Mesendoderm (in vitro differentiated cells): Measurements from ENCODE around the gene USP12.

Source experiments
- DNase-seq: peaks from one replicate; pipeline ENCODE4 v3.0.0; 2013
- H2AK5ac ChIP-seq: 2 replicates; pipeline ENCODE4 v1.6.1; 2013; ENCODE audit warnings: low read length, inconsistent platforms
- H2BK120ac ChIP-seq: 2 replicates; pipeline ENCODE4 v1.6.1; 2013; ENCODE audit warnings: low read depth, mild to moderate bottlenecking, low read length, moderate library complexity, mixed read lengths
- H2BK15ac ChIP-seq: replicated peaks from 2 replicates; pipeline ENCODE4 v1.6.1; 2013; ENCODE audit warnings: low read depth, mild to moderate bottlenecking, moderate library complexity
- H2BK5ac ChIP-seq: 2 replicates; pipeline ENCODE4 v1.6.1; 2013; ENCODE audit warnings: low read length, inconsistent platforms
- H3K18ac ChIP-seq: 2 replicates; pipeline ENCODE4 v1.6.1; 2013; ENCODE audit warnings: mild to moderate bottlenecking, low read length, mixed read lengths
- H3K23ac ChIP-seq: one replicate; pipeline ENCODE4 v1.6.1; 2013; ENCODE audit warnings: low read length
- H3K27ac ChIP-seq: 2 replicates; pipeline ENCODE4 v1.5.1; 2013; ENCODE audit warnings: low read depth, mild to moderate bottlenecking, inconsistent platforms, low read length, moderate library complexity
- H3K27me3 ChIP-seq: 2 replicates; pipeline ENCODE4 v1.6.1; 2013; ENCODE audit warnings: low read length, control low read depth, mild to moderate bottlenecking, inconsistent platforms; ENCODE audit not compliant: insufficient read depth, poor library complexity
- H3K36me3 ChIP-seq: 2 replicates; pipeline ENCODE4 v1.6.1; 2013; ENCODE audit warnings: low read length, inconsistent platforms; ENCODE audit not compliant: control insufficient read depth, insufficient read depth
- H3K4ac ChIP-seq: one replicate; pipeline ENCODE4 v1.6.1; 2013; ENCODE audit warnings: low read depth, mild to moderate bottlenecking, low read length, moderate library complexity
- H3K4me1 ChIP-seq: 2 replicates; pipeline ENCODE4 v1.6.1; 2013; ENCODE audit warnings: low read depth, low read length, inconsistent platforms; ENCODE audit not compliant: control insufficient read depth
- H3K4me2 ChIP-seq: 2 replicates; pipeline ENCODE4 v1.6.1; 2013; ENCODE audit warnings: low read length
- H3K4me3 ChIP-seq: 2 replicates; pipeline ENCODE4 v1.5.1; 2013; ENCODE audit warnings: mild to moderate bottlenecking, low read length
- H3K56ac ChIP-seq: one replicate; pipeline ENCODE4 v1.6.1; 2013; ENCODE audit warnings: low read length
- H3K79me1 ChIP-seq: 2 replicates; pipeline ENCODE4 v1.6.1; 2013; ENCODE audit warnings: low read length, inconsistent platforms
- H3K79me2 ChIP-seq: 2 replicates; pipeline ENCODE4 v1.6.1; 2013; ENCODE audit warnings: mild to moderate bottlenecking, low read length; ENCODE audit not compliant: control insufficient read depth, insufficient read depth
- H3K9ac ChIP-seq: 2 replicates; pipeline ENCODE4 v1.6.1; 2013; ENCODE audit warnings: low read length, inconsistent platforms
- H4K5ac ChIP-seq: one replicate; pipeline ENCODE4 v1.6.1; 2013; ENCODE audit warnings: low read length
- H4K8ac ChIP-seq: one replicate; pipeline ENCODE4 v1.6.1; 2013; ENCODE audit warnings: low read depth, mild to moderate bottlenecking, control low read depth, low read length, moderate library complexity
- WGBS: extraction: QIAGEN DNeasy Blood & Tissue Kit; methylation state at CpG from one replicate; pipeline ENCODE4 v1.1.7; 2013; ENCODE audit warnings: low lambda C conversion rate, missing lambda C conversion rate; ENCODE audit not compliant: insufficient coverage; ENCODE audit errors: extremely low coverage; 5-methylcytosine and 5-hydroxymethylcytosine counted together

USP12 gene

DNA sequence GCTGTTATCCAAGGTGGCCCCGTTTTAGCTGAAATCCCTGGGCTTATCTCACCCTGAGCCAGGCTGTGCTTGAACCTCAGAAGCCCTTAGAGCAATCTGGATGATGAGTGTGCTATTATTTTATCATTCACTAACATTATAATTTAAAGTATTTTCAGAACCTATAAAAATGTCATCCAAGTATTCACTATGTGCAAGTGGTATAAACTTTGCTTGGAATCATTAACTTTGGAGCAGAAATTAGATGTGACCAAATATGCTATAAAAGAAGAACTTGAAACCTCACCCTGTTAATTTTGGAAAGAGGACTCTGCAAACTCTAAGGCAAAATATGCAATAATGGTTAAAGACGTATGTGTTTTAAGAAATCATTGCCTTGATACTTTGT lies 147.5 kb downstream of the USP12 start:
- H2BK15ac ChIP-seq: no peak overlapping the region
- H4K5ac ChIP-seq: no peak overlapping the region
- H3K79me1 ChIP-seq: no peaks in the 10 kb centered on the region
- H4K8ac ChIP-seq: no peak overlapping the region
- no peaks in the 10 kb centered on the region for H3K4me1 ChIP-seq
- no peaks in the 10 kb centered on the region for H3K27me3 ChIP-seq
- no peaks in the 10 kb centered on the region for H3K36me3 ChIP-seq
- H3K79me2 ChIP-seq: no peaks in the 10 kb centered on the region
- H2AK5ac ChIP-seq: no peak overlapping the region
- H3K4ac ChIP-seq: no peak overlapping the region
- no peak overlapping the region for H3K18ac ChIP-seq
- H3K9ac ChIP-seq: no peak overlapping the region
- no peak overlapping the region for H2BK5ac ChIP-seq
- H3K56ac ChIP-seq: no peak overlapping the region
- H2BK120ac ChIP-seq: no peak overlapping the region
- no peak overlapping the region for H3K4me2 ChIP-seq
- H3K27ac ChIP-seq: no peak overlapping the region
- H3K23ac ChIP-seq: no peak overlapping the region
- DNase-seq: no peak
- no peak overlapping the region for H3K4me3 ChIP-seq
- no CpG with 5 or more reads among the region's 2 CpGs for WGBS

DNA sequence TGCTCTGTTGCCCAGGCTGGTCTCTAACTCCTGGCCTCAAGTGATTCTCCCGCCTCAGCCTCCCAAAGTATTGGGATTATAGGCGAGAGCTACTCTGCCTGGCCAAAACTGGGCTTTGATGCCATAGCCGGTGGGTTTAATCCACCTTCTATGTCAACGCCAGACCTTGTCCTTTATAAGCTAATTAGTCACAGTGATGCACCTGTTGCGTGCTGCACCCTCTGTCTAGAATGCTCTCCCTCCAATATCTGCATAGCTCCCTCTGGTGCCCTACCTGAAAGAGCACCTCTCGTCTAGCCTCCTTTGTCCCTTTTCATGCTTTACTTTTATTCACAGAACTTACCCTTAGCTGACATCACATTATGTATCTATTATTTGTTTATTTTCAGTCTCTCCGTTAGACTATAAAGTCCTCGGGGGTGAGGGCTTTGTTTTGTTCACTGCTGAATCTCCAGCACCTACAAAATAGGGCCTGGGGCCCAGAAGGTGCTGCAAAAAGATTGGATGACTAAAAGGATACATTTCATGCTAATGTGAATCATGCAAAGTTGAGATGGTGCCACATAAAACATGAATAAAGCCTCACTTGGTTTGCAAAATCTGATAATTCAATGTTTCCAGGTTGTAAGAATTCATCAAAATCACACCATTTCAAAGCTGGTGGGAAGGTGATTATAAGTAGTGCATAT lies 148.1 kb downstream of the USP12 start:
- Histone ChIP-seq H3K36me3 (no peaks in the 10 kb centered on the region), H4K8ac (no peak overlapping the region), H3K4me1 (peaks cover 2% of the 10 kb centered on the region), H3K4me2 (no peak overlapping the region), H2BK5ac (no peak overlapping the region), H3K23ac (no peak overlapping the region), H3K56ac (no peak overlapping the region), H3K9ac (no peak overlapping the region), H3K27ac (no peak overlapping the region), H3K4me3 (no peak overlapping the region), H2BK120ac (no peak overlapping the region), H2AK5ac (no peak overlapping the region), H3K4ac (no peak overlapping the region), H2BK15ac (no peak overlapping the region), H3K79me1 (no peaks in the 10 kb centered on the region), H3K18ac (no peak overlapping the region), H3K79me2 (no peaks in the 10 kb centered on the region), H3K27me3 (no peaks in the 10 kb centered on the region), H4K5ac (no peak overlapping the region)
- WGBS: no CpG with 5 or more reads among the region's 8 CpGs
- no peak for DNase-seq

DNA sequence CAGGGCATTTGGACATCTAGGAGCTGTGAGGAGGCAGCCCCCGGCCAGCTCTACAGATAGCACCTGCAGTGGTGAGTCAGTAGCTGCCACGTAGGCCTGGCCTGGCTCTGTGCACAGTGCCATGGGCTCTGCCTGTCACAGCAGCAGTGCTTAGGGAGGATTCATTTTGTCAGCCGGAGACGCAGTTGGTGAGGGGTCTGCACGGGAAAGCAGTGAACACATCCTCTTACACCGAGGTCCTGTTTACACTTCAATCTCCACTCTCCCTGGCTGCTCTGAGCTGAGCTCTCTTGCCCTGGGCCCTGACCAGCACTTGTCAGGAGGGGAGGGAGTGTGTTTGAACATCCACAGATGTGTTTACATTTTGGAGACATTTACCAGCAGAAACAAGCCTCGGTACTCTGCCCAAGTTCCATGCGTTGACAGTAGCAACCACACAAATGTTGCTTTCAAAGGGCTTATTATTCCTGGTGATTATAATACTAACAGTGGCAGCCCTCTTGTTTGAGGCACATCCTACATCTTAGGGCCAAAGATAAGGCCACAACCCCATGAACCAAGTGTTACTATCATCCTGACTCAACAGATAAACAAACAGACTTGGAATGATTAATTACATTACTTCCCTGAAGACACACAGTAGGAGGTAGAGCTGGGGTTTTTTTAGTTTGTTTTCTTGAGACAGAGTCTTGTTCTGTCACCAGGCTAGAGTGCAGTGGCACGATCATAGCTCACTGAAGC lies 148.9 kb downstream of the USP12 start:
- Histone ChIP-seq H3K18ac (no peak overlapping the region), H3K27me3 (no peaks in the 10 kb centered on the region), H3K4me3 (no peak overlapping the region), H2AK5ac (no peak overlapping the region), H3K56ac (no peak overlapping the region), H3K4ac (no peak overlapping the region), H2BK120ac (no peak overlapping the region), H2BK15ac (no peak overlapping the region), H3K4me1 (peaks cover 2% of the 10 kb centered on the region), H2BK5ac (no peak overlapping the region), H3K79me1 (no peaks in the 10 kb centered on the region), H3K36me3 (no peaks in the 10 kb centered on the region), H3K9ac (no peak overlapping the region), H3K79me2 (no peaks in the 10 kb centered on the region), H3K4me2 (no peak overlapping the region), H3K27ac (no peak overlapping the region), H4K8ac (no peak overlapping the region), H4K5ac (no peak overlapping the region), H3K23ac (no peak overlapping the region)
- WGBS: no CpG with 5 or more reads among the region's 9 CpGs
- peak; percentile 46 for DNase-seq

DNA sequence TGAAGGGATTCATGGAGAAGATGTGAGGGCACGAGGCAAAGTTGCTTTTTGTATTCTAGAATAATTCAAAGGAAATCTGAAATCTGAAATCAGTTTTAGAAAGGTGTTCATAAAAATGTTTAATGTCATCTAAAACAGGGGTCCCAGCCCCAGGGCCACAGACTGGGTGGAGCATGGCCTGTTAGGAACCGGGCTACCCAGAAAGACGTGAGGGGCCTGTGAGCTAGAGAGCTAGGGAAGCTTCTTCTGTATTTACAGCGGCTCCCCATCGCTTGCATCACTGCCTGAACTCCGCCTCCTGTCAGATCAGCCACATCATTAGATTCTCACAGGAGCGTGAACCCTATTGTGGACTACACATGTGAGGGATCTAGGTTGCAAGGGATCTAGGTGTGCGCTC lies 151.2 kb downstream of the USP12 start:
- no peak for DNase-seq

DNA sequence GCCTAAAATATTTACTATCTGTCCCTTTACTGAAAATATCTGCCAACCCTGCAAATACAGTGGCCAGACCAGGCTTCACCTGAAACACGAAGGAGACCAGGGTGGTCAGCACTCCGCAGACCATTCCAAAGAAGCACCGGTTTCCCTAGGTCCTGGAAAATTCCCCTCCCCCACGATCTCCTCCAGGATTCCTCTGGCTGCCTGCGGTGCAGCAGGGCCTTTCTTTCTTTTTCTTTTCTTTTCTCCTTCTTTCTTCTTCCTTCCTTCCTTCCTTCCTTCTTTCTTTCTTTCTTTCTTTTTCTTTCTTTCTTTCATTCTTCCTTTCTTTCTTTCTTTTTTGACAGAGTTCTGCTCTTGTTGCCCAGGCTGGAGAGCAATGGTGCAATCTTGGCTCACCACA lies 152.7 kb downstream of the USP12 start:
- peak overlapping the region; percentile 22 for H3K56ac ChIP-seq
- no peak overlapping the region for H3K18ac ChIP-seq
- H3K4me1 ChIP-seq: peaks cover 2% of the 10 kb centered on the region
- no peaks in the 10 kb centered on the region for H3K36me3 ChIP-seq
- no peak overlapping the region for H3K4me2 ChIP-seq
- H4K8ac ChIP-seq: no peak overlapping the region
- no peak overlapping the region for H2BK5ac ChIP-seq
- no peaks in the 10 kb centered on the region for H3K79me1 ChIP-seq
- no peak overlapping the region for H3K23ac ChIP-seq
- H2BK120ac ChIP-seq: no peak overlapping the region
- H3K27ac ChIP-seq: no peak overlapping the region
- WGBS: no CpG with 5 or more reads among the region's 5 CpGs
- H2AK5ac ChIP-seq: no peak overlapping the region
- no peak overlapping the region for H2BK15ac ChIP-seq
- no peak overlapping the region for H3K4me3 ChIP-seq
- no peak overlapping the region for H4K5ac ChIP-seq
- H3K9ac ChIP-seq: no peak overlapping the region
- no peaks in the 10 kb centered on the region for H3K79me2 ChIP-seq
- H3K4ac ChIP-seq: no peak overlapping the region
- no peaks in the 10 kb centered on the region for H3K27me3 ChIP-seq
- DNase-seq: no peak

More for the DNA sequence above, 151.2 kb downstream of the USP12 start:
- Histone ChIP-seq H2BK5ac (no peak overlapping the region), H4K8ac (no peak overlapping the region), H3K4me3 (no peak overlapping the region), H3K79me1 (no peaks in the 10 kb centered on the region), H3K4ac (no peak overlapping the region), H3K27me3 (no peaks in the 10 kb centered on the region), H3K56ac (no peak overlapping the region), H2AK5ac (no peak overlapping the region), H3K9ac (no peak overlapping the region), H3K36me3 (no peaks in the 10 kb centered on the region), H3K23ac (no peak overlapping the region), H4K5ac (no peak overlapping the region), H3K4me2 (no peak overlapping the region), H3K18ac (no peak overlapping the region), H3K79me2 (no peaks in the 10 kb centered on the region), H2BK120ac (no peak overlapping the region), H3K27ac (no peak overlapping the region), H3K4me1 (peaks cover 2% of the 10 kb centered on the region), H2BK15ac (no peak overlapping the region)
- WGBS: no CpG with 5 or more reads among the region's 8 CpGs
